Natural killer cell (primary cell): ENCODE measurements around the gene FHIT. TPM values are rescaled to one million over a fixed set of nuclear protein-coding genes. Genes with fewer than 3 reads are reported as not detected.

Experiments used
- ATAC-seq, 3 donors: fragments of 150-1000 bp in 2 of 3; fragments of 200-7000 bp in 1 of 3; cut with Tn5 transposase; 1 replicate in 1 of 3; 2 replicates in 2 of 3; pipeline ENCODE4 v1.10.0; 2021; ENCODE audit warnings: mild to moderate bottlenecking in 2 of 3, moderate library complexity in 2 of 3
- DNase-seq, 2 donors: peaks; one replicate each; pipeline versions ENCODE4 v3.0.0 to v3.0.0-alpha.2; 2013 to 2021; ENCODE audit warnings: mixed read lengths in 1 of 2
- H3K27ac ChIP-seq: one replicate; pipeline ENCODE4 v1.5.1; 2013; ENCODE audit warnings: mild to moderate bottlenecking, low read length
- H3K27me3 ChIP-seq: one replicate; pipeline ENCODE4 v1.6.1; 2013; ENCODE audit warnings: low read length; ENCODE audit not compliant: control insufficient read depth, insufficient read depth
- H3K36me3 ChIP-seq: one replicate; pipeline ENCODE4 v1.6.1; 2013; ENCODE audit warnings: low read length; ENCODE audit not compliant: control insufficient read depth, insufficient read depth
- H3K4me1 ChIP-seq: one replicate; pipeline ENCODE4 v1.6.1; 2013; ENCODE audit warnings: low read length; ENCODE audit not compliant: control insufficient read depth, insufficient read depth
- H3K4me3 ChIP-seq: one replicate; pipeline ENCODE4 v1.5.1; 2013; ENCODE audit warnings: low read length
- H3K9me3 ChIP-seq: one replicate; pipeline ENCODE4 v1.6.1; 2013; ENCODE audit warnings: low read length; ENCODE audit not compliant: control insufficient read depth, insufficient read depth
- H3K27ac Mint-ChIP-seq, 2 donors: one replicate each; pipeline ENCODE4 v1.8.0; 2022; ENCODE audit warnings: mild to moderate bottlenecking in 2 of 2, mixed read lengths in 2 of 2, moderate library complexity in 1 of 2
- H3K27me3 Mint-ChIP-seq, 2 donors: one replicate each; pipeline ENCODE4 v1.8.0; 2022; ENCODE audit warnings: low read depth in 2 of 2, mixed read lengths in 2 of 2
- H3K36me3 Mint-ChIP-seq: one replicate; pipeline ENCODE4 v1.8.0; 2022; ENCODE audit warnings: mixed read lengths
- H3K4me1 Mint-ChIP-seq, 2 donors: one replicate each; pipeline ENCODE4 v1.8.0; 2022; ENCODE audit warnings: mixed read lengths in 2 of 2
- H3K4me3 Mint-ChIP-seq: one replicate; pipeline ENCODE4 v1.8.0; 2022; ENCODE audit warnings: mild to moderate bottlenecking, moderate library complexity, mixed read lengths
- H3K9me3 Mint-ChIP-seq, 2 donors: one replicate each; pipeline ENCODE4 v1.8.0; 2022; ENCODE audit warnings: mixed read lengths in 2 of 2
- WGBS: methylation state at CpG from one replicate; pipeline ENCODE4 v1.1.7; 2013; ENCODE audit warnings: missing lambda C conversion rate; ENCODE audit not compliant: insufficient coverage; 5-methylcytosine and 5-hydroxymethylcytosine counted together
- intact Hi-C: fragments of 100-400 bp; cut with micrococcal nuclease; formaldehyde crosslinking; loops from one replicate; pipeline ENCODE4 v1.14.2; 2022
- total RNA-seq, 4 donors: library from RNA; stranded (reverse); fragments of 120-200 nt in 1 of 4; gene quantifications; one replicate each; pipeline versions ENCODE4 v1.2.3 to v1.2.4, GENCODE V29; 2013 to 2022
- TF ChIP-seq, protein P1 (sequence below): fragments of 200-600 bp; IDR thresholded peaks from one replicate; pipeline ENCODE4 v1.8.0; 2022; ENCODE audit warnings: antibody characterized with exemption

Gene FHIT
- total RNA-seq, 3 donors from 2014 or later (not counting 1 experiment from before 2014, with no cell fraction given) = 2.7 to 6.1 (median 3.3) TPM

DNA sequence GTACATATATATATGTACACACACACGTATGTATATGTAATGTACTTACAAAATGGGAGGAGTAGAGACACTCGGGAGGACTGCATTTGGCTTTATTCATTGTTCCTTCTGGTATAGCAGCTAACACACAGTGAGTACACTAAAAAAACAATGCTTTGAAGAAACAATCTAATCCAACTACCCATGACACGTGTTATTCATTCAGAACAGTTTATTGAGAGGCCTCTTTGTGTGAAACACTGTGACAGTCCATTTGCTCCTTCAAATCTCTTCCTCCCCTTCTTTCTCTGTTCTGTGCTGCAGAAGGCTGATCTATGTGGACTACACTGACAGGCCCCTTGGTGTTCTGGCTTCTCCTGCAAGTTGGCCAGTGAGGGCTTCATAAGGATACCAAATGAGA is 1125.6 kb downstream of the FHIT start:
- Histone ChIP-seq H3K36me3 (no peaks in the 10 kb centered on the region), H3K4me1 (no peaks in the 10 kb centered on the region), H3K27me3 (no peaks in the 10 kb centered on the region), H3K4me3 (no peak overlapping the region), H3K27ac (no peak overlapping the region), H3K9me3 (no peaks in the 10 kb centered on the region)
- intact Hi-C loops = no loop called here
- no peak overlapping the region for H3K4me3 Mint-ChIP-seq
- DNase-seq (no peak), ATAC-seq (no peak)
- H3K36me3 Mint-ChIP-seq = no peaks in the 10 kb centered on the region
- H3K27ac Mint-ChIP-seq = no peak overlapping the region
- no peaks in the 10 kb centered on the region for H3K4me1 Mint-ChIP-seq
- H3K27me3 Mint-ChIP-seq = no peaks in the 10 kb centered on the region
- TF ChIP-seq, protein P1, sequence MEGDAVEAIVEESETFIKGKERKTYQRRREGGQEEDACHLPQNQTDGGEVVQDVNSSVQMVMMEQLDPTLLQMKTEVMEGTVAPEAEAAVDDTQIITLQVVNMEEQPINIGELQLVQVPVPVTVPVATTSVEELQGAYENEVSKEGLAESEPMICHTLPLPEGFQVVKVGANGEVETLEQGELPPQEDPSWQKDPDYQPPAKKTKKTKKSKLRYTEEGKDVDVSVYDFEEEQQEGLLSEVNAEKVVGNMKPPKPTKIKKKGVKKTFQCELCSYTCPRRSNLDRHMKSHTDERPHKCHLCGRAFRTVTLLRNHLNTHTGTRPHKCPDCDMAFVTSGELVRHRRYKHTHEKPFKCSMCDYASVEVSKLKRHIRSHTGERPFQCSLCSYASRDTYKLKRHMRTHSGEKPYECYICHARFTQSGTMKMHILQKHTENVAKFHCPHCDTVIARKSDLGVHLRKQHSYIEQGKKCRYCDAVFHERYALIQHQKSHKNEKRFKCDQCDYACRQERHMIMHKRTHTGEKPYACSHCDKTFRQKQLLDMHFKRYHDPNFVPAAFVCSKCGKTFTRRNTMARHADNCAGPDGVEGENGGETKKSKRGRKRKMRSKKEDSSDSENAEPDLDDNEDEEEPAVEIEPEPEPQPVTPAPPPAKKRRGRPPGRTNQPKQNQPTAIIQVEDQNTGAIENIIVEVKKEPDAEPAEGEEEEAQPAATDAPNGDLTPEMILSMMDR = no peak
- WGBS = 93% methylated on average over 3 of the region's 3 CpGs
- H3K9me3 Mint-ChIP-seq = no peaks in the 10 kb centered on the region

DNA sequence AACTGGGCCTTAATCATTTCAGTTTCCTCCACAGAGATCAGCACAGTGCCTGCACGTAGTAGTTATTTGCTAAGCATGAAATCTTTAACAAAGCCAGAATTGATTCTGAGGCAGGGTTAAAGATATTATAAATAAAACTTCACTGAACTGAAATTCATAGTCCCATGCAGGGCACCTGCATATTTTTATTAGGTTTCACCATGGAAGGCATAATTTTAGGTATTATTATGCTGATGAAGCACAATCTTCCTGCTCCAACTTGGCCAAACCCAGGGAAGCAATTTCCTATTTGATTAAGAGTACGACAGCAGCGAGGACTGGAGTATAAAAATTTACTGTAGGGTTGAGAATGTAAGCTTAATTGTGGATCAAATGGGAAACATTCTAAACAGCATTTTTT is 1131.0 kb downstream of the FHIT start:
- Histone ChIP-seq H3K36me3 (no peaks in the 10 kb centered on the region), H3K27me3 (no peaks in the 10 kb centered on the region), H3K4me1 (no peaks in the 10 kb centered on the region), H3K9me3 (no peaks in the 10 kb centered on the region), H3K27ac (no peak overlapping the region), H3K4me3 (no peak overlapping the region)
- no peaks in the 10 kb centered on the region for H3K27me3 Mint-ChIP-seq
- H3K4me1 Mint-ChIP-seq = no peaks in the 10 kb centered on the region
- intact Hi-C loops = no loop called here
- H3K27ac Mint-ChIP-seq = no peak overlapping the region
- TF ChIP-seq, protein P1 = no peak
- DNase-seq = no peak
- no peak overlapping the region for H3K4me3 Mint-ChIP-seq
- no peaks in the 10 kb centered on the region for H3K36me3 Mint-ChIP-seq
- ATAC-seq = no peak
- H3K9me3 Mint-ChIP-seq = no peaks in the 10 kb centered on the region
- WGBS = 92% methylated on average over 3 of the region's 3 CpGs

DNA sequence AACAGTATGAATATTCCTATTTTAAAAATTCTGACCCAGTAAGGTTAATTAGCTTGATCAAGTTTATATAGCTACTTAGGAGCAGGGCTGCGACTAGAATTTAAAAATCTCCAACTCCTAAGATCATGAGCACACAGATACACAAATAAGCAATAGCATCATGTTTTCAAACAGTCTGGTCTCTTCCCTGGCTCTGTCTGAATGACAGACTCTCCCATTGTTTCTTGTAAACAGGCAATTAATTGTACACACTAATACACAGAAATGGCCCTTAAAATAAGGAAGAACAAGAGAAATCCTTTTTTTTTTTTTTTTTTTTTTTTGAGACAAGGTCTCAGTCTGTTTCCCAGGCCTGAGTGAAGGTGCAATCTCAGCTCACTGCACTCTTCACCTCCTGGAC is 1137.1 kb downstream of the FHIT start:
- H3K4me1 Mint-ChIP-seq = no peaks in the 10 kb centered on the region
- Histone ChIP-seq H3K27me3 (no peaks in the 10 kb centered on the region), H3K27ac (no peak overlapping the region), H3K36me3 (no peaks in the 10 kb centered on the region), H3K4me1 (no peaks in the 10 kb centered on the region), H3K4me3 (no peak overlapping the region), H3K9me3 (no peaks in the 10 kb centered on the region)
- intact Hi-C loops = no loop called here
- no peak overlapping the region for H3K27ac Mint-ChIP-seq
- no peaks in the 10 kb centered on the region for H3K9me3 Mint-ChIP-seq
- no peak overlapping the region for H3K4me3 Mint-ChIP-seq
- TF ChIP-seq, protein P1 = no peak
- 100% methylated on average over 1 of the region's 1 CpG for WGBS
- no peak for ATAC-seq
- H3K36me3 Mint-ChIP-seq = no peaks in the 10 kb centered on the region
- DNase-seq = no peak
- H3K27me3 Mint-ChIP-seq = no peaks in the 10 kb centered on the region

DNA sequence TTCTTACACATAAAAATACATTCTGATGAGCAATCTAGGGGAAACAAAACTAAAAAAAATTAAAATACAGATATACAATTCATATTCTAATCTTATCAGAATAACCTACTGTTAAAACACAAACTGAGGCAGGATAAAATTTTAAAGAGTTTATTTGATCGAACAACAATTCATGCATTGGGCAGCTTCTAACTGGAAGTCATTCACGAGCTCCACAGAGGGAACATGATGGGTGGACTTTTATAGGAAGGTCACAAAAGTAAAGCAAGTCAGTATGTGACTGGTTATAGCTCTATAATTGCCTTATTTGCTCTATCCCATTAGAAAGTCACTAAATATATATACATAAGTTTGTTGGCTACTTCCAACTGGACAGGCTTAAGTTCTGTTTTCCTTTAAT is 1144.0 kb downstream of the FHIT start:
- intact Hi-C loops = no loop called here
- TF ChIP-seq, protein P1 = no peak
- Mint-ChIP-seq H3K27ac (no peak overlapping the region), H3K27me3 (no peaks in the 10 kb centered on the region), H3K4me3 (no peak overlapping the region), H3K9me3 (no peaks in the 10 kb centered on the region), H3K36me3 (no peaks in the 10 kb centered on the region), H3K4me1 (peaks cover 17 to 22% of the 10 kb centered on the region in 2 donors)
- ATAC-seq = no peak
- no peaks in the 10 kb centered on the region for H3K4me1 ChIP-seq
- H3K27me3 ChIP-seq = no peaks in the 10 kb centered on the region
- H3K27ac ChIP-seq = no peak overlapping the region
- no peak for DNase-seq
- WGBS = 83% methylated on average over 2 of the region's 2 CpGs
- no peak overlapping the region for H3K4me3 ChIP-seq
- no peaks in the 10 kb centered on the region for H3K9me3 ChIP-seq
- H3K36me3 ChIP-seq = no peaks in the 10 kb centered on the region
